ENCODE measurements around the gene DUSP2. TPM values are rescaled to one million over a fixed set of nuclear protein-coding genes. Genes with fewer than 3 reads are reported as not detected.

Gene DUSP2
- polyA plus RNA-seq, 1 experiment: 0.94 TPM

GRCh38 chr2:96131813-96132745, 13.2 kb downstream of the DUSP2 start:
- Histone ChIP-seq H3K27ac (ENCODE audit: low read depth, low read length) (no peak overlapping the region), H3K27me3 (ENCODE audit: control insufficient read depth, insufficient read depth, low read length) (peaks cover 41% of the 10 kb centered on the region), H3K9me3 (ENCODE audit: control insufficient read depth, insufficient read depth, low read length) (no peaks in the 10 kb centered on the region; the same call in 1 of the 2 replicates), H3K4me3 (ENCODE audit: low read depth, low read length) (no peak overlapping the region)
- ChIA-PET CTCF (interaction anchor here (0.6 to 1.8 kb wide), 2 partner anchors 42 to 53 kb away, joined by 4 to 5 read pairs; no protein-coding TSS in a partner anchor), POLR2A (no interaction called here)
- DNase-seq (ENCODE audit: low read depth, low spot score): no peak
- TF ChIP-seq CTCF (IDR thresholded peaks at IDR 0.05; ENCODE audit: low read depth, low read length): no peak

- no peak for DNase-seq (ENCODE audit: low read depth, low spot score)
- TF ChIP-seq CTCF (IDR thresholded peaks at IDR 0.05; ENCODE audit: low read depth, low read length): no peak
- CTCF ChIA-PET: interaction anchor here (1.1 to 1.3 kb wide), 2 partner anchors 9 to 43 kb away, joined by 3 to 5 read pairs; no protein-coding TSS in a partner anchor
- H3K27me3 ChIP-seq (ENCODE audit: control insufficient read depth, insufficient read depth, low read length): peaks cover 45% of the 10 kb centered on the region
- H3K4me3 ChIP-seq (ENCODE audit: low read depth, low read length): no peak overlapping the region
- POLR2A ChIA-PET: no interaction called here
- H3K27ac ChIP-seq (ENCODE audit: low read depth, low read length): no peak overlapping the region
- no peaks in the 10 kb centered on the region; the same call in 1 of the 2 replicates for H3K9me3 ChIP-seq (ENCODE audit: control insufficient read depth, insufficient read depth, low read length)
These were observed 14.0 kb downstream of the DUSP2 start for GRCh38 chr2:96131152-96131812.

- no peak overlapping the region for H3K4me3 ChIP-seq (ENCODE audit: low read depth, low read length)
- ChIA-PET POLR2A (no interaction called here), CTCF (interaction anchor here (0.5 to 1.3 kb wide), 5 partner anchors 10 to 138 kb away, joined by 3 to 7 read pairs (median 3); no protein-coding TSS in a partner anchor)
- no peaks in the 10 kb centered on the region; the same call in 1 of the 2 replicates for H3K9me3 ChIP-seq (ENCODE audit: control insufficient read depth, insufficient read depth, low read length)
- no peak overlapping the region for H3K27ac ChIP-seq (ENCODE audit: low read depth, low read length)
- no peak for TF ChIP-seq CTCF (IDR thresholded peaks at IDR 0.05; ENCODE audit: low read depth, low read length)
- no peak for DNase-seq (ENCODE audit: low read depth, low spot score)
- H3K27me3 ChIP-seq (ENCODE audit: control insufficient read depth, insufficient read depth, low read length): peaks cover 49% of the 10 kb centered on the region
These were observed 14.8 kb downstream of the DUSP2 start for GRCh38 chr2:96130483-96130882.

GRCh38 chr2:96129528-96130120, 15.6 kb downstream of the DUSP2 start:
- Histone ChIP-seq H3K4me3 (ENCODE audit: low read depth, low read length) (no peak overlapping the region), H3K27me3 (ENCODE audit: control insufficient read depth, insufficient read depth, low read length) (peaks cover 56% of the 10 kb centered on the region), H3K9me3 (ENCODE audit: control insufficient read depth, insufficient read depth, low read length) (no peaks in the 10 kb centered on the region; the same call in 1 of the 2 replicates), H3K27ac (ENCODE audit: low read depth, low read length) (no peak overlapping the region)
- no peak for TF ChIP-seq CTCF (IDR thresholded peaks at IDR 0.05; ENCODE audit: low read depth, low read length)
- CTCF ChIA-PET: interaction anchor here (1.3 kb wide), 1 partner anchor 137 kb away, joined by 3 read pairs; no protein-coding TSS in a partner anchor
- no peak for DNase-seq (ENCODE audit: low read depth, low spot score)
- POLR2A ChIA-PET: no interaction called here
